Heart right ventricle (tissue), 16 donors: ENCODE measurements around the gene MINPP1. TPM values are rescaled to one million over a fixed set of nuclear protein-coding genes. Genes with fewer than 3 reads are reported as not detected.

ENCODE experiments used
- ATAC-seq, 8 donors: fragments of 200-7000 bp; cut with Tn5 transposase; one replicate each; pipeline ENCODE4 v1.9.1; 2020; ENCODE audit warnings: mild to moderate bottlenecking in 8 of 8, moderate library complexity in 8 of 8, moderate number of reproducible peaks in 1 of 8
- DNase-seq, 2 donors: peaks; one replicate each; pipeline ENCODE4 v3.0.0-alpha.2; 2020
- H3K27ac ChIP-seq, 10 donors: fragments of 200-600 bp; sonication (generic) in 2 of 10; one replicate each; pipeline versions ENCODE4 v1.5.0 to v1.8.0; 2020 to 2022; ENCODE audit warnings: mild to moderate bottlenecking in 3 of 10
- H3K27me3 ChIP-seq, 7 donors: fragments of 200-600 bp; one replicate each; pipeline ENCODE4 v1.8.0; 2021 to 2022; ENCODE audit warnings: mild to moderate bottlenecking in 2 of 7
- H3K36me3 ChIP-seq, 9 donors: fragments of 200-600 bp; sonication (generic) in 1 of 9; one replicate each; pipeline versions ENCODE4 v1.5.0 to v1.8.0; 2020 to 2022; ENCODE audit warnings: mild to moderate bottlenecking in 2 of 9
- H3K4me1 ChIP-seq, 9 donors: fragments of 200-600 bp; sonication (generic) in 1 of 9; one replicate each; pipeline versions ENCODE4 v1.5.0 to v1.8.0; 2020 to 2022; ENCODE audit warnings: mild to moderate bottlenecking in 4 of 9
- H3K4me3 ChIP-seq, 10 donors: fragments of 200-600 bp; sonication (generic) in 2 of 10; one replicate each; pipeline versions ENCODE4 v1.5.0 to v1.8.0; 2020 to 2022; ENCODE audit warnings: mild to moderate bottlenecking in 7 of 10, moderate library complexity in 2 of 10
- H3K9me3 ChIP-seq, 11 donors: fragments of 200-600 bp in 10 of 11; sonication (generic) in 2 of 11; one replicate each; pipeline versions ENCODE4 v1.5.0 to v1.8.0; 2013 to 2022; ENCODE audit warnings: mild to moderate bottlenecking in 2 of 11, control low read depth in 1 of 11, moderate library complexity in 1 of 11
- WGBS, 2 donors: extraction: QIAGEN DNeasy Blood & Tissue Kit; methylation state at CpG; one replicate each; pipeline ENCODE4 v1.1.7; 2013; ENCODE audit warnings: inconsistent platforms in 1 of 2; 5-methylcytosine and 5-hydroxymethylcytosine counted together
- intact Hi-C, 10 donors: fragments of 100-400 bp; cut with DNase I; formaldehyde crosslinking; loops; one replicate each; pipeline versions ENCODE4 v1.11.1 to v1.14.2; 2022
- polyA plus RNA-seq, 2 donors: library from polyadenylated mRNA; stranded (reverse); fragments of 200-250 nt; gene quantifications; one replicate each; pipeline ENCODE4 v1.2.3, GENCODE V29; 2013
- total RNA-seq, 10 donors: library from RNA; stranded (reverse); fragmentation: NEBNext Ultra II Directional in 3 of 10; extraction: Animal tissue kit (Norgen Biotek cat#: 25700) in 3 of 10; gene quantifications; one replicate each; pipeline versions ENCODE4 v1.2.1 to v1.2.4, GENCODE V29; 2021 to 2023
- TF ChIP-seq, protein P1 (sequence below), 9 donors: fragments of 200-600 bp; sonication (generic) in 2 of 9; IDR thresholded peaks; one replicate each; pipeline versions ENCODE4 v1.5.0 to v1.8.0; 2021 to 2022; ENCODE audit warnings: antibody characterized with exemption in 9 of 9, mild to moderate bottlenecking in 5 of 9, moderate library complexity in 1 of 9
- donor health status: Arrhythmogenic right ventricular cardiomyopathy.
- donor health status: ischemic (EF 13 %, LVEDD 7.1; RV severe dilation, severe dysfunction).
- donor health status: healthy with polysubstance abuse.
- donor health status: DM: no; HTN: yes; CAD: no.
- donor health status: DM: no; HTN: no; CAD: no.
- donor health status: ischemic (EF 25% LVEDD 6.9; RV normal size, moderate dysfunction).
- donor health status: ischemic (EF 25% LVEDD 5.7; RV mildly dilated, moderate dysfunction).
- donor health status: healthy.
- donor health status: DM: yes; HTN: yes; CAD: no.
- donor health status: Ischemic cardiomyopathy.
- donor health status: ischemic (EF 35%, LVEDD 5.7; RV mildly dilated, moderate dysfunction).
- donor health status: nonischemic (EF 11% LVEDD 7.7; RV severe dilation, severe dysfunction).
- donor health status: DM: yes; HTN: yes; CAD: no.
- donor health status: PGD.
- donor health status: ischemic (EF 29% LVEDD 5.4; RV normal size, mild dysfunction).
- donor health status: nonischemic (EF 23%, LVEDD 6.1; RV moderate dilation, normal function).

Gene MINPP1
- total and polyA plus RNA-seq, 12 donors, result 4.3 to 8.7 (median 5.9) TPM

DNA sequence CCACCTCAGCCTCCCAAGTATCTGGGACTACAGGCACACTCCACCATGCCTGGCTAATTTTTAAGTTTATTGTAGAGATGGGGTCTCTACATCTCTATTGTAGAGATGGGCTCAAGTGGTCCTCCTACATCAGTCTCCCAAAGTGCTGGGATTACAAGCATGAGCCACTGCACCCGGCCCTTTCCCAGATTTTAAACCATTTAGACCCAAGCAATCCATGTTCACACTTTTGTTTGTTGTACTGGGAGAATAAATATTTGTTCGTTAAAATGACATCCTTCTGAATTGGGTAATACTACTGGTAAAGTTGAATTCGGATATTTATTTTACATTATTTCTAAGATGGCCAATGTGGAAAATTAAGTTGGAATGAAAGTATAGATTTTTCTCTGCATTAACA, 52.7 kb downstream of the MINPP1 start:
- TF ChIP-seq, protein P1, sequence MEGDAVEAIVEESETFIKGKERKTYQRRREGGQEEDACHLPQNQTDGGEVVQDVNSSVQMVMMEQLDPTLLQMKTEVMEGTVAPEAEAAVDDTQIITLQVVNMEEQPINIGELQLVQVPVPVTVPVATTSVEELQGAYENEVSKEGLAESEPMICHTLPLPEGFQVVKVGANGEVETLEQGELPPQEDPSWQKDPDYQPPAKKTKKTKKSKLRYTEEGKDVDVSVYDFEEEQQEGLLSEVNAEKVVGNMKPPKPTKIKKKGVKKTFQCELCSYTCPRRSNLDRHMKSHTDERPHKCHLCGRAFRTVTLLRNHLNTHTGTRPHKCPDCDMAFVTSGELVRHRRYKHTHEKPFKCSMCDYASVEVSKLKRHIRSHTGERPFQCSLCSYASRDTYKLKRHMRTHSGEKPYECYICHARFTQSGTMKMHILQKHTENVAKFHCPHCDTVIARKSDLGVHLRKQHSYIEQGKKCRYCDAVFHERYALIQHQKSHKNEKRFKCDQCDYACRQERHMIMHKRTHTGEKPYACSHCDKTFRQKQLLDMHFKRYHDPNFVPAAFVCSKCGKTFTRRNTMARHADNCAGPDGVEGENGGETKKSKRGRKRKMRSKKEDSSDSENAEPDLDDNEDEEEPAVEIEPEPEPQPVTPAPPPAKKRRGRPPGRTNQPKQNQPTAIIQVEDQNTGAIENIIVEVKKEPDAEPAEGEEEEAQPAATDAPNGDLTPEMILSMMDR (IDR thresholded peaks at IDR 0.05), result no peak
- ATAC-seq (no peak), DNase-seq (no peak)
- Histone ChIP-seq H3K4me3 (no peak overlapping the region), H3K27ac (no peak overlapping the region), H3K4me1 (no peaks in the 10 kb centered on the region), H3K27me3 (no peaks in the 10 kb centered on the region), H3K36me3 (peaks cover 0 to 17% (median 8%) of the 10 kb centered on the region in 9 donors), H3K9me3 (peaks cover 0 to 1% (median 0%) of the 10 kb centered on the region in 11 donors)
- intact Hi-C loops, result no loop called here
- 94 to 97% methylated on average over 3 of the region's 3 CpGs for WGBS, 2 donors

DNA sequence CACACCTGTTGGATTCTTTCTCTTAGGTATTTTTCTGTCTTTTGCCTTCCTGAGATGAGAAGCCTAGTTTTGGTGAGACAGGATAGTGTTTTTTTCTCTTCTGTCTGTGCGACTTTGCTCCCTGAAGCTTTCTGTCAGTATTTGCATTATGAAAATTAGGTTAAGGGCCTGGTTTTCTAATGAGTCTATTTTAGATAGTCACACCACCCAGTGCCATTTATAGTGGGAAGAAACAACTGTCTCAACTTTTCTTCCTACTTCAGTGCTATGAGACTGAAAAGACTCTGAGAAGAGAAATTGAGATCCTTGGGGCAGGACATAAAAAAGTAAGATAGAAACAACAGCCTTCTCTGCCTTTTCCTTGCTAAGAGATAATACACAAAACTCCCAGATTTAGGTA, 53.6 kb downstream of the MINPP1 start:
- WGBS, 2 donors, result 88 to 95% methylated on average over 1 of the region's 1 CpG
- Histone ChIP-seq H3K4me1 (no peaks in the 10 kb centered on the region), H3K9me3 (peaks cover 0 to 9% (median 0%) of the 10 kb centered on the region in 11 donors), H3K27ac (no peak overlapping the region), H3K36me3 (peaks cover 0 to 7% (median 2%) of the 10 kb centered on the region in 9 donors), H3K4me3 (no peak overlapping the region), H3K27me3 (no peaks in the 10 kb centered on the region)
- intact Hi-C loops, result no loop called here
- ATAC-seq (no peak), DNase-seq (no peak)
- TF ChIP-seq, protein P1 (IDR thresholded peaks at IDR 0.05), result no peak

DNA sequence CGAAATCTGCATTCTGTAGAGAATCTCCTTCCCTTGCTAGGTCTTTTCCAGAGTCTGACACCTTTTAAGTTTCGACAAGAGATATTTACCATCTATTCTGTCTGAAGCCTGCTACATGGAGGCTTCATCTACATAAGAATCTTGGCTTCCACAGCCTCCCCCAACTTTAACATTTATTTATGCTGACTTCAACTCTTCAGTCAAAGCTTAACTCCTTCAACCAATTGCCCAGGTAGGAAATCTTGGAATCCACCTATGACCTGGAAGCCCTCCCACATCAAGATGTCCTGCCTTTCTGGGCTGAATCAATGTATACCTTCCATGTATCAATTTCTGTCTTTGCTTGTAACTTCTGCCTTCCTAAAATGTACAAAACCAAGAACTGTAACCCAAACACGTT, 54.7 kb downstream of the MINPP1 start:
- intact Hi-C loops, result no loop called here
- 66 to 69% methylated on average over 3 of the region's 3 CpGs for WGBS, 2 donors
- no peaks in the 10 kb centered on the region for H3K27me3 ChIP-seq
- no peak overlapping the region for H3K4me3 ChIP-seq
- DNase-seq, result no peak
- no peak overlapping the region for H3K27ac ChIP-seq
- no peaks in the 10 kb centered on the region for H3K4me1 ChIP-seq
- ATAC-seq, result no peak
- no peaks in the 10 kb centered on the region for H3K36me3 ChIP-seq
- TF ChIP-seq, protein P1 (IDR thresholded peaks at IDR 0.05), result no peak
- H3K9me3 ChIP-seq, result peaks cover 0 to 16% (median 0%) of the 10 kb centered on the region in 11 donors

DNA sequence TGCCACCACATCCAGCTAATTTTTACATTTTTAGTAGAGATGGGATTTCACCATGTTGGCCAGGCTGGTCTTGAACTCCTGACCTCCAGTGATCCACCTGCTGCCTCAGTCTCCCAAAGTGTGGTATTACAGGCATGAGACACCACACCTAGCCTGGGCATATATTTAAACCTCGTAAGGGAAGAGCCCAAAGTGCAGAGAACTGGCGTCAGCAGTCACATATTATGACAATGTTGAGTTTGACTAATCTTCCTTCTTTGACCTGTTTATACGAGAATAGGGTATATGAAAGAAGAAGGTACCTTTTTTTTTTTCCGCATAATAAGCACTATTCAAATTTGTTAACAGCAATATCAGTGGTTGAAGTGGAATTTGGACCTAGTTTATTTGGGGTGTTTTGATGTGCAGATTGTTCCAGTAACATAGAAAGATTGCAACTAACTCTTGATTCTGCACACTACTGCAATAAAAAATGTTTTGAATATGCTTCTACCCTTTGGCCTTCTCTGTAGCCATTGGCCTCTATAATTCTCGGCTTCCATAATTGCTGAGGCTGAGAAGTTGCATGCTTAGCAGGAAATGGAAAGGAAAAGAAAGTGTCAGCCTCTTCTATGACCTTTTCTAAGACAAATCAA, 55.9 kb downstream of the MINPP1 start:
- Histone ChIP-seq H3K27me3 (peaks cover 0 to 6% (median 0%) of the 10 kb centered on the region in 7 donors), H3K4me3 (no peak overlapping the region), H3K4me1 (no peaks in the 10 kb centered on the region), H3K27ac (no peak overlapping the region), H3K9me3 (peaks cover 0 to 29% (median 0%) of the 10 kb centered on the region in 11 donors), H3K36me3 (no peaks in the 10 kb centered on the region)
- DNase-seq (no peak), ATAC-seq (no peak)
- intact Hi-C loops, result no loop called here
- TF ChIP-seq, protein P1 (IDR thresholded peaks at IDR 0.05), result no peak
- 92 to 95% methylated on average over 5 of the region's 5 CpGs for WGBS, 2 donors
